HL-60 (cell line): Measurements from ENCODE around the gene CNKSR2.
"Not testable (repeated sequence)": the region's sequence is repeated elsewhere in the genome, so short reads cannot be mapped to it uniquely, and the experiment has no call there.

Experiments used
- DNase-seq, 2 experiments: peaks; one replicate each; pipeline ENCODE4 v3.0.0-alpha.2; 2010 to 2020; ENCODE audit warnings: low read depth in 1 of 2, low spot score in 1 of 2
- H3K27ac ChIP-seq: fragments of 250-450 bp; sonication (Bioruptor Pico); replicated peaks from 2 replicates; pipeline ENCODE4 v1.5.1; 2020; ENCODE audit warnings: mild to moderate bottlenecking, moderate library complexity
- H3K27me3 ChIP-seq: fragments of 250-450 bp; sonication (Bioruptor Pico); 2 replicates; pipeline ENCODE4 v1.5.1; 2021; ENCODE audit warnings: mild to moderate bottlenecking, moderate library complexity; ENCODE audit not compliant: insufficient read depth, poor library complexity, severe bottlenecking
- H3K4me3 ChIP-seq: replicated peaks from 2 replicates; pipeline ENCODE4 v1.5.1; 2011; ENCODE audit warnings: mild to moderate bottlenecking, control low read depth, low read length; ENCODE audit not compliant: insufficient read depth
- CTCF ChIP-seq: IDR thresholded peaks from one replicate; pipeline ENCODE4 v1.5.1; 2011; ENCODE audit warnings: low read length, control low read depth, inconsistent platforms; ENCODE audit not compliant: insufficient read depth
- GABPA ChIP-seq: IDR thresholded peaks from 2 replicates; pipeline ENCODE4 v1.6.1; 2012; ENCODE audit warnings: low read depth
- POLR2AphosphoS5 ChIP-seq: IDR thresholded peaks from 2 replicates; pipeline ENCODE4 v1.6.1; 2012; ENCODE audit warnings: low read depth
- SPI1 ChIP-seq: IDR thresholded peaks from 2 replicates; pipeline ENCODE4 v1.6.1; 2012; ENCODE audit warnings: low read depth, mild to moderate bottlenecking, borderline replicate concordance
- TF ChIP-seq, protein P1 (sequence below): IDR thresholded peaks from 2 replicates; pipeline ENCODE4 v1.6.1; 2012; ENCODE audit warnings: low read depth; ENCODE audit not compliant: insufficient replicate concordance

CNKSR2 gene

GRCh38 chrX:21484051-21484450 lies 109.8 kb downstream of the CNKSR2 start:
- not testable (repeated sequence) for DNase-seq, H3K4me3 ChIP-seq, H3K27me3 ChIP-seq, H3K27ac ChIP-seq

DNA sequence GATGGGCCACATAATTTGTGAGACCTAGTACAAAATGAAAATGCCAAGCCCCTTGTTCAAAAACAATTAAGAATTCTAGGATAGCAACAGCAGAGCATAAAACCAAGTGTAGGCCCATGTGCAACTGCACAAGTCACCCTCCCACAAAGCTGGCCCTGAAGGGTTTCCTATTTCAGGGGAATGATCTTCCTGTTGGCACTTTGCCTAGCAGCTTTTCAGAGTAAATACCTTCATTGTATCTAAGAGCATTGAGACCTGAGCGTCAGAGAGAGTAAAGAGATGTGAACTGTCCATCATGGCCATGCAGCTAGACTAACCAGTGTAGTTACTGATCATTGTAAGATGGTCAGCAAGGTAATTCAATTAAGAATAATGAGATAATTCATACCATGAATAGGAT lies 113.6 kb downstream of the CNKSR2 start:
- DNase-seq = no peak
- H3K27me3 ChIP-seq = no peaks in the 10 kb centered on the region
- TF ChIP-seq POLR2AphosphoS5 = no peak
- no peak for TF ChIP-seq SPI1
- TF ChIP-seq, protein P1, sequence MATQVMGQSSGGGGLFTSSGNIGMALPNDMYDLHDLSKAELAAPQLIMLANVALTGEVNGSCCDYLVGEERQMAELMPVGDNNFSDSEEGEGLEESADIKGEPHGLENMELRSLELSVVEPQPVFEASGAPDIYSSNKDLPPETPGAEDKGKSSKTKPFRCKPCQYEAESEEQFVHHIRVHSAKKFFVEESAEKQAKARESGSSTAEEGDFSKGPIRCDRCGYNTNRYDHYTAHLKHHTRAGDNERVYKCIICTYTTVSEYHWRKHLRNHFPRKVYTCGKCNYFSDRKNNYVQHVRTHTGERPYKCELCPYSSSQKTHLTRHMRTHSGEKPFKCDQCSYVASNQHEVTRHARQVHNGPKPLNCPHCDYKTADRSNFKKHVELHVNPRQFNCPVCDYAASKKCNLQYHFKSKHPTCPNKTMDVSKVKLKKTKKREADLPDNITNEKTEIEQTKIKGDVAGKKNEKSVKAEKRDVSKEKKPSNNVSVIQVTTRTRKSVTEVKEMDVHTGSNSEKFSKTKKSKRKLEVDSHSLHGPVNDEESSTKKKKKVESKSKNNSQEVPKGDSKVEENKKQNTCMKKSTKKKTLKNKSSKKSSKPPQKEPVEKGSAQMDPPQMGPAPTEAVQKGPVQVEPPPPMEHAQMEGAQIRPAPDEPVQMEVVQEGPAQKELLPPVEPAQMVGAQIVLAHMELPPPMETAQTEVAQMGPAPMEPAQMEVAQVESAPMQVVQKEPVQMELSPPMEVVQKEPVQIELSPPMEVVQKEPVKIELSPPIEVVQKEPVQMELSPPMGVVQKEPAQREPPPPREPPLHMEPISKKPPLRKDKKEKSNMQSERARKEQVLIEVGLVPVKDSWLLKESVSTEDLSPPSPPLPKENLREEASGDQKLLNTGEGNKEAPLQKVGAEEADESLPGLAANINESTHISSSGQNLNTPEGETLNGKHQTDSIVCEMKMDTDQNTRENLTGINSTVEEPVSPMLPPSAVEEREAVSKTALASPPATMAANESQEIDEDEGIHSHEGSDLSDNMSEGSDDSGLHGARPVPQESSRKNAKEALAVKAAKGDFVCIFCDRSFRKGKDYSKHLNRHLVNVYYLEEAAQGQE = no peak
- TF ChIP-seq GABPA = no peak
- TF ChIP-seq CTCF = no peak
- no peak overlapping the region for H3K4me3 ChIP-seq
- no peak overlapping the region for H3K27ac ChIP-seq

- no peak for DNase-seq
- no peak overlapping the region for H3K27ac ChIP-seq
- H3K4me3 ChIP-seq = no peak overlapping the region
- TF ChIP-seq GABPA (no peak), CTCF (no peak)
- no peaks in the 10 kb centered on the region for H3K27me3 ChIP-seq
Measured at GRCh38 chrX:21490341-21490740, 116.1 kb downstream of the CNKSR2 start.

GRCh38 chrX:21493226-21493830 lies 119.1 kb downstream of the CNKSR2 start:
- no peak for TF ChIP-seq POLR2AphosphoS5
- TF ChIP-seq CTCF = no peak
- no peak for TF ChIP-seq SPI1
- no peak for TF ChIP-seq GABPA
- TF ChIP-seq, protein P1 = no peak
- no peak for DNase-seq

More at GRCh38 chrX:21493226-21493830, 119.1 kb downstream of the CNKSR2 start:
- no peaks in the 10 kb centered on the region for H3K27me3 ChIP-seq
- H3K27ac ChIP-seq = no peak overlapping the region
- H3K4me3 ChIP-seq = no peak overlapping the region
